GM18873 (cell line): Measurements from ENCODE around the gene NKD2.

ENCODE experiments used
- ATAC-seq: cut with Tn5 transposase; IDR thresholded peaks from one replicate; pipeline ENCODE4 v1.9.1; 2021; ENCODE audit warnings: mild to moderate bottlenecking, moderate library complexity, moderate number of reproducible peaks; ENCODE audit not compliant: unreplicated experiment, low FRiP score

Gene NKD2

GRCh38 chr5:1028481-1029281 lies 20.1 kb downstream of the NKD2 start:
- ATAC-seq = no peak

- no peak for ATAC-seq
These were observed 20.8 kb downstream of the NKD2 start for GRCh38 chr5:1029282-1029944.

DNA sequence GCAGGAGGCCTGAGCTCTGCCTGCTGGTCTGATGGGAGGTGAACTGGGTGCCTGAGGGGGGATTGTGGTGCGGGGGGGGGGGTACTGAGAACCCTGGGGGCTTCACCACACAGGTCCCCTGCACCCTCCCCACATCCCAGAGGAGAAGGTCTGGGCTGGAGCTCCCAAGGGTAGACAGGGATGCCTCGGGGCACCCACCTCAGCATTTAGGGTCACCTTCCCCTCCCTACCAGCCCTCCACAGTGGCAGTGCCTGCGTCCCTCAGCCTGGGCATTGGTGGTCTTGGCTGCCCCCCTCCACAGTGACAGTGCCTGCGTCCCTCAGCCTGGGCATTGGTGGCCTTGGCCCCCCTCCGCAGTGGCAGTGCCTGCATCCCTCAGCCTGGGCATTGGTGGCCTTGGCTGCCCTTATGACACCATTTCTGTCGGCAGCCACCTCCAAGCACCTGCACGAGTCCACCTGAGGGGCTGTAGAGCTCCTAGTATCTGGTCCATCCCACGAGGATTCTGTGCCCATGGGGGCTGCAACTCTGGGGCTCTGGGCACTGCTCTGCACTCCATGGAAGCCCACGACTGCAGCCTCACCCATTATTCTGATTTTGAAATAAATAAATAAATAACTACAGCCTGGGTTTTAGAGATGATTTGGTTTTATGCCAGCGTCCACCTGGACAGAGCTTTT lies 21.5 kb downstream of the NKD2 start:
- ATAC-seq = no peak

DNA sequence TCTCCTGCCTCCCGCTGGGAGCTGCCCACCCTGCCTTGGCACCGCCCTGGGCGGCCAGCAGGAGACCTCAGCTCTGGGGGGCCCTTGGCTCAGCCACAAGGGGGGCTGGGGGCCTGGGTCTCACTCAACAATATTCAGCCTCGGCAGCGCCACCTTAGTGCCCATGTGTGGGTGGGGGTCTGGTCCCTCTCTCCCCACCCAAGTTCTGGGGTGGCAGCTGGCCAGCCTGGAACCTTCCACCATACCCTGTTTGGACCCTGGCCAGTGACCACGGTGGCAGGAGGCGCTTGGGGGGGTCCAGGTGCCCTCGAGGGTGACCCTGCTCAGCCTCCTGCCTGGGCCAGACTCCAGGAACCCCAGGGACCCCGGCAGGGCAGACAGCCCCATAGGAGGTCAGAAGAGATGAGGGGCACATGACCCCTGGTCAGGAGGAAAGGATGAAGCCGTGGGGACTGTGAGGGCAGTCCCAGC lies 22.2 kb downstream of the NKD2 start:
- no peak for ATAC-seq

- no peak for ATAC-seq
These were observed 22.8 kb downstream of the NKD2 start for GRCh38 chr5:1031306-1031959.

GRCh38 chr5:1032011-1032410 lies 23.4 kb downstream of the NKD2 start:
- no peak for ATAC-seq

DNA sequence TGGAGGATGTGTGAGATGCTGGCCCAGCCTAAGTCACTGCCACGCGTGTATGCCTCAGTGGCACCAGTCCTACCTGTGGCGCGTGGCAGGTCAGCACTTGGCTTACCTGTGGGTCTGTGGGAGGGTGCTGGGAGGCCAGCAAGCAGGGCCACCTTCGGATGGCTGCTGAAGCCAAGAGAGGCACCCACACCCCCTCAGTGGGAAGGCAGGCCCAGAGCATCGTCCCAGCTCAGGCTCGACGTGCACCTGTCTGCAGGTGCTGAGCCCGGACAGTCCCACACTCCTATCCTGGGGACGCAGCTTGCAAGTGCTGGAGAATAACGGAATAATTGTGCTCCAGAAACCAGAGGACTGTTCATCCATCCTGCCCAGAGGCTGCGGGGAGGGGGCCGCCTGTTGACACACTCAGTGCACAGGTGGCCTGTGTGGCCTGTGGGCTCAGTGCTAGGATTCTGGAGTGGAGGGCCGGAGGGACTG lies 24.0 kb downstream of the NKD2 start:
- ATAC-seq = no peak

DNA sequence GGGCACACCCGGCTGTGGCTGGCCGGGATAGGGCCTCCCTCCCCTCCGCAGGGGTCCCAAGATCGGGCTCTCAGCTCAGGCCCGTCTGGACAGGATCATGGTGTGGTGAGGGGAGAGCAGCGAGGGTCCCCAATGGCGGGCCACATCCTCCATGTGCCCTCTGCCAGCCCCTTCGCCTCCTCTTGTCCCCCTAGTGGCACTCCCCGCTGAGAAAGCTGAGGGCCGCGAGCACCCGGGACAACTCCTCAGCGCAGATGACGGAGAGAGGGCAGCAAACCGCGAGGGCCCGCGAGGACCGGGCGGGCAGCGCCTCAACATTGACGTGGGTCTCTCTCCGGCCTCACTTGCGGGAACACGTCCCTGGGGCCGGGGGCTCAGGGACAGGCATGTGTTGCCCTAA lies 24.6 kb downstream of the NKD2 start:
- no peak for ATAC-seq

DNA sequence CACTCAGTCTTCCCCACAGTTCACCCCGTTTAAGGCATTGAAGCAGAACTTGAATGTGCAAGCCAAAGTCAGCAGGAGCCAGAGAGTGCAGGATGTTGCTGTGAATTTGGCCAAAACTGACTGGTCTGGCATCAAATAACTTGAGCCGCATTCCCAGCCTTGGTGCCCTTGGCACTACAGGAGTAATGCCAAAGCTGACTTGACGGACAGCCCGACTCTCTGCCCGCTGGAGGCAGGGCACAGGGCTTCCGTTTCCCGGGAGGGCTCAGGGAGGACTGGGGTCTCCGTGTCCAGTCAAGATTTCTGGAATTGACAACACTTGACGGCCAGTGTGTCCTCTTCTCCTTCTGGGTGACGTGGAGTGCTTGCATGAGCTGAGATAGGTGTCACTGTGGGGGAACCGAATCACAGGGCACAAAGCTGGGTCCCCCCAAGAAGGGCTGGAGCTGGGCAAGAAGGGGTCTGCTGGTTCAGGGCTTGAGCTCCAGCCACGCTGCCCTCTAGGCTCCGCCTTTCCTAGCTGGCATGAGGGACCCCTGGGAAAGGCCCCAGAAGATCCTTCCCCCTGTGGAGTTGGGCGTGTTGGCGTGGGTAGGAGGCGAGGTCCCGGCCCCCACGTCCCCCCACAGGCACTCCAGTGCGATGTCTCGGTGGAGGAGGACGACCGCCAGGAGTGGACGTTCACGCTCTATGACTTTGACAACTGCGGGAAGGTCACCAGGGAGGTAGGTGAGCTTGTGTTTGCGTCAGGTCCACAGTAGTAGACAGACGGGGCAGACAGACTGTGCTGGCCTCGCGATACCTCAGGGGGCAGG lies 25.2 kb downstream of the NKD2 start:
- no peak for ATAC-seq

GRCh38 chr5:1034421-1034905 lies 25.9 kb downstream of the NKD2 start:
- ATAC-seq = no peak

DNA sequence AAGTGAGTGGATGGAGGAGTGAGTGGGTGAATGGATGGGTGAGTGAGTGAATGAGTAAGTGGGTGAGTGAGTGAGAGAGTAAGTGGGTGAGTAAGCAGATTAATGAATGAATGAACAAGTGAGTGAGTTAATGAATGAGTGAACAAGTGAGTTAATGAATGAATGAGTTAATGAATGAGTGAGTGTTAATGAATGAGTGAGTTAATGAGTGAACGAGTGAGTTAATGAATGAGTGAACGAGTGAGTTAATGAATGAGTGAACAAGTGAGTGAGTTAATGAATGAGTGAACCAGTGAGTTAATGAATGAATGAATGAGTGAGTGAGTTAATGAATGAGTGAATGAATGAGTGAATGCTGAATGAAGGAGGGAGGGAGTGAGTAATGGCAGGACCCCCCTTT lies 26.4 kb downstream of the NKD2 start:
- no peak for ATAC-seq

DNA sequence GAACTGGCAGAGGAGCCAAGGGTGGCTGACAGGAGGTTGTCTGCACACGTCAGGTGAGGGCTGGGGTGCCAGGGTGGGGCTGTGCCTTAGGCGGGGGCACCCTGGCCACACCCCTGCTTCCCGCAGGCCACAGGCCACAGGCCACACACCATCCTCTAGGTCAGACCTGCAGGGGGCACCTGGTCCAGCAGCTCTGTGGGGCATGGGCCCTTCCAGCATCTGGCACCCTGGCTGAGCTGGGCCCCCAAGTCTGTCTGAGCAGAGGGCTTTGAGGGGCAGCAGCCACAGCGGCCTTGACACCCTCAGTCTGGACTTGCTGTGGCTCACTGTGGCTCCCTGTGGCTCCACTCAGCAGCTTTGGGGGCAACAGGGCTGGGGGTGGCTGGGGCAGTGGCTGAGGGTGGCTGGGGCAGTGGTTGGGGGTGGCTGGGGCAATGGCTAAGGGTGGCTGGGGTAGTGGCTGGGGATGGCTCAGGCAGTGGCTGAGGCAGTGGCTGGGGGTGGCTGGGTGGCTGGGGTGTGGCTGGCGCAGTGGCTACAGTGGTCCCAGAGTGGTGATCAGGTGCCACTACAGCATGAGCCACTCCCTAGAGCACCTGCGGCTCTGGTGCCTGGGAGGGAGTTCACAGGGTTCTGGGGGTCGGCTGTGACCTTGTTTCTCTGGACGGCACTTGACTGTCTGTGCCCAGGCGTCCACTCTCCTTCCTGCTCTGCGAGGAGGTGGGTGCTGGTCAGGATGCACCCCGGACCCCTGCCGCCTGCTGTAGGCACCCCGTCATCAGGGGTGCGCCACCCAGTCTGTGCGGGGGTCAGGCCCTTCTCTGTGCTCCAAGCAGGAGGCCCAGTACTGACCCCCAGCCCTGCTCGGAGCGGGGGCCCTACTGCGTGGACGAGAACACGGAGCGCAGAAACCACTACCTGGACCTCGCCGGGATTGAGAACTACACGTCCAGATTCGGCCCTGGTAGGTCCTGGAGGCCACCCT lies 27.1 kb downstream of the NKD2 start:
- no peak for ATAC-seq

DNA sequence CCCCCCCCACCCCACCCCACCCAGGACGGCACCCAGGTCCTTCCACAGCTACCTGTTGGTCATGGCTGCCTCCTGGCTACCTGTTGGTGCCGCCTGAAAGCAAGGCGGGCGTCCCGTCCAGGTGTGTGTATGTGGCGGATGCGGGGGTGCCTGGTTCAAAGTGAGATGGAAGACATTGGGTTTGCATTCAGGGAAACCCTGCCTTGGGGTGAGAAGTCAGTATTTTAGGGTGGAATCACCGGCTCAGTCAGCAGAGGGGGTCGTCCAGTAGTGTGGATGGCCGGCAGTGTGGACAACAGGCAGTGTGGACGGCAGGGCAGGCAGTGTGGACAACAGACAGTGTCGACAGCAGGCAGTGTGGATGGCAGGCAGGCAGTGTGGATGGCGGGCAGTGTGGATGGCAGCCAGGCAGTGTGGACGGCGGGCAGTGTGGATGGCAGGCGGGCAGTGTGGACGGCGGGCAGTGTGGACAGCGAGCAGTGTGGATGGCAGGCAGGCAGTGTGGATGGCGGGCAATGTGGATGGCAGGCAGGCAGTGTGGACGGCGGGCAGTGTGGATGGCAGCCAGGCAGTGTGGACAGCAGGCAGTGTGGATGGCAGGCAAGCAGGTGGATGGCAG lies 28.0 kb downstream of the NKD2 start:
- no peak for ATAC-seq

DNA sequence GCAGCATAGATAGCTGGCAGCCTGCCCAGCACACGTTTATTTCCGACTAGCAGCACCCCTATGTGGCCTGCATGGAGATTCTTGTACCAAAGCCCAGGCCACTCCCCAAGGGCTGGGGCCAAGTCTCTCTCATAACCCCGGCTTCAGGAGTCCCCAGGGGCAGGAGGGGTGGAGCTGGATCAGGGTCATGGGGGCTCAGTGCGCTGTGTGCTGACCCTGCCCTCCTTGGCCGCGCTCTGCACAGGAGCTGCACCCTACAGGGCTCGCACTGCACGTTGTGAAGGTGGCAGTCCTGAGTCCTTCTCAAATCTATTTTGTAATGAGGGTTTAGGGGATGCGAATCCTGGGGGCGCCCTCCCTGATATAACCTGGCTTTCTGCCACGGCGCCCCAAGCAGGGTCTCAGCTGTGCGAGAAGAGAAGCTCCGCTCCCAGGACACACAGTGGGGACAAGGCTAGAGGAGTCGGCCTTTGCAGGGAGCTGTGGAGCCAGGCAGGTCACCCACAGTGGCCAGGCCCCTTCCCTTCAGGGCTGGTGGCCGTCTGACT lies 28.6 kb downstream of the NKD2 start:
- ATAC-seq = no peak

DNA sequence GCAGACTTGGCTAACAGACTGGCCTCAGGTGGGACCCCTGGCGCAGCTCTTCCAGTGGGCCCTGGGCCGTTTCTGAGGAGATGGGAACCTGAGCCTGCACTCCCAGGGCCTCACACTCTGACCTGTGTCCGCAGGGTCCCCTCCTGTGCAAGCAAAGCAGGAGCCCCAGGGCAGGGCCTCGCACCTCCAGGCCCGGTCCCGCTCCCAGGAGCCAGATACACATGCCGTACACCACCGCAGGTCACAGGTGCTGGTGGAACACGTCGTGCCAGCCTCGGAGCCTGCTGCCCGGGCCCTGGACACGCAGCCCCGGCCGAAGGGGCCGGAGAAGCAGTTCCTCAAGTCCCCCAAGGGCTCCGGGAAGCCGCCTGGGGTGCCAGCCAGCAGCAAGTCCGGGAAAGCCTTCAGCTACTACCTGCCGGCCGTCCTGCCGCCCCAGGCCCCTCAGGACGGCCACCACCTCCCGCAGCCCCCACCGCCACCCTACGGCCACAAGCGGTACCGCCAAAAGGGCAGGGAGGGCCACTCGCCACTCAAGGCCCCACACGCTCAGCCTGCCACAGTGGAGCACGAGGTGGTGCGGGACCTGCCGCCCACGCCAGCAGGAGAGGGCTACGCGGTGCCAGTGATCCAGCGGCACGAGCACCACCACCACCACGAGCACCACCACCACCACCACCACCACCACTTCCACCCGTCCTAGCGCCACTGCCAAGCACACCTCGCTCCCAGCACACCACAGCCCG lies 29.2 kb downstream of the NKD2 start:
- no peak for ATAC-seq

- no peak for ATAC-seq
These were observed 30.0 kb downstream of the NKD2 start for GRCh38 chr5:1038417-1039209.

DNA sequence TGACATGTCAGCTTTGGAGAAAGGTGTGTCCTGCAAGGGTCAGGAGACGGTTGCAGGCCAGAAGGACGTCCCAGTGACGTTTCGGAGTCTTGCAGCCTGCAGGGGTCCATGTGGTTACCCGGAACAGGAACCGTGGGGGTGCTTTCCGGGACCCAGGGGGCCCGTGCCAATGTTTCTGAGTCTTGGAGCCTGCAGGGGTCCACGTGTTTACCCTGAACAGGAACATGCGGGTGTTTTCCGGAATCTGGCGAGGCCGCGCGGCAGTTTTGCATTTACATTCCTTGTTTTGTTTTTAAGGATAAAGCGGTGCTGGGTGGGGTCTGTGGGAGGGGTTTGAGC lies 30.6 kb downstream of the NKD2 start:
- ATAC-seq = no peak
